ENCODE results near the gene PCDHGA5. TPM values are rescaled to one million over a fixed set of nuclear protein-coding genes. Genes with fewer than 3 reads are reported as not detected.

The PCDHGA5 gene
- polyA plus RNA-seq, 3 donors, result not detected

DNA sequence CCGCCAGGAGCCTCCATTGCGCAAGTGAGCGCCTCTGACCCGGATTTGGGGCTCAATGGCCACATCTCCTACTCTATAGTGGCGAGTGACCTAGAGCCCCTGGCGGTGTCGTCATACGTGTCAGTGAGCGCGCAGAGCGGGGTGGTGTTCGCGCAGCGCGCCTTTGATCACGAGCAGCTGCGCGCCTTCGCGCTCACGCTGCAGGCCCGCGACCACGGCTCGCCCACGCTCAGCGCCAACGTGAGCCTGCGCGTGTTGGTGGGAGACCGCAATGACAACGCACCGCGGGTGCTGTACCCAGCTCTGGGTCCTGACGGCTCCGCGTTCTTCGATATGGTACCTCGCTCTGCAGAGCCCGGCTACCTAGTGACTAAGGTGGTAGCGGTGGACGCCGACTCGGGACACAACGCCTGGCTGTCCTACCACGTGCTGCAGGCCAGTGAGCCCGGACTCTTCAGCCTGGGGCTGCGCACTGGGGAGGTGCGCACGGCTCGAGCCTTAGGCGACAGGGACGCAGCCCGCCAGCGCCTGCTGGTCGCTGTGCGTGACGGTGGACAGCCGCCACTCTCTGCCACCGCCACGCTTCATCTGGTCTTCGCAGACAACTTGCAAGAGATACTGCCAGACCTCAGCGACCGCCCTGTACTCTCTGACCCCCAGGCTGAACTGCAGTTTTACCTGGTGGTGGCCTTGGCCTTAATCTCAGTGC lies 45.8 kb downstream of the PCDHGA5 start:
- Histone ChIP-seq H3K4me3 (replicated peaks in 1 of 3; ENCODE audit: low read depth in 2 of 3, low read length in 3 of 3) (no peak overlapping the region), H3K27me3 (ENCODE audit: control insufficient read depth in 2 of 2, insufficient read depth in 2 of 2, low read length in 2 of 2) (peaks cover 77 to 98% of the 10 kb centered on the region in 2 donors), H3K9me3 (replicated peaks in 1 of 2; ENCODE audit: control insufficient read depth in 1 of 2, insufficient read depth in 1 of 2, low read length in 2 of 2) (peaks cover 32 to 56% of the 10 kb centered on the region in 2 donors), H2AFZ (ENCODE audit: insufficient read depth, low read depth, low read length, poor library complexity, severe bottlenecking) (no peak overlapping the region), H3K36me3 (replicated peaks in 1 of 2; ENCODE audit: control insufficient read depth in 1 of 2, insufficient read depth in 2 of 2, low read length in 2 of 2) (no peaks in the 10 kb centered on the region), H3K9ac (ENCODE audit: insufficient read depth, low read length, poor library complexity, severe bottlenecking) (no peak overlapping the region), H3K4me1 (ENCODE audit: control insufficient read depth in 1 of 2, insufficient read depth in 2 of 2, low read length in 2 of 2) (peaks cover 11 to 17% of the 10 kb centered on the region in 2 donors), H3K4me2 (replicated peaks; ENCODE audit: extremely low read depth, low read length, poor library complexity, severe bottlenecking) (no peak overlapping the region), H3K27ac (ENCODE audit: low read depth in 1 of 2, low read length in 2 of 2) (no peak overlapping the region), H4K20me1 (ENCODE audit: insufficient read depth, low read length) (no peaks in the 10 kb centered on the region), H3K79me2 (ENCODE audit: insufficient read depth, low read length) (no peaks in the 10 kb centered on the region)
- DNase-seq, result no peak
- peaks cover 18% of the 10 kb centered on the region for H3K4me1 Mint-ChIP-seq
- TF ChIP-seq, protein P1, sequence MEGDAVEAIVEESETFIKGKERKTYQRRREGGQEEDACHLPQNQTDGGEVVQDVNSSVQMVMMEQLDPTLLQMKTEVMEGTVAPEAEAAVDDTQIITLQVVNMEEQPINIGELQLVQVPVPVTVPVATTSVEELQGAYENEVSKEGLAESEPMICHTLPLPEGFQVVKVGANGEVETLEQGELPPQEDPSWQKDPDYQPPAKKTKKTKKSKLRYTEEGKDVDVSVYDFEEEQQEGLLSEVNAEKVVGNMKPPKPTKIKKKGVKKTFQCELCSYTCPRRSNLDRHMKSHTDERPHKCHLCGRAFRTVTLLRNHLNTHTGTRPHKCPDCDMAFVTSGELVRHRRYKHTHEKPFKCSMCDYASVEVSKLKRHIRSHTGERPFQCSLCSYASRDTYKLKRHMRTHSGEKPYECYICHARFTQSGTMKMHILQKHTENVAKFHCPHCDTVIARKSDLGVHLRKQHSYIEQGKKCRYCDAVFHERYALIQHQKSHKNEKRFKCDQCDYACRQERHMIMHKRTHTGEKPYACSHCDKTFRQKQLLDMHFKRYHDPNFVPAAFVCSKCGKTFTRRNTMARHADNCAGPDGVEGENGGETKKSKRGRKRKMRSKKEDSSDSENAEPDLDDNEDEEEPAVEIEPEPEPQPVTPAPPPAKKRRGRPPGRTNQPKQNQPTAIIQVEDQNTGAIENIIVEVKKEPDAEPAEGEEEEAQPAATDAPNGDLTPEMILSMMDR (IDR thresholded peaks at IDR 0.05), result no peak
- peaks cover 21 to 68% (median 53%) of the 10 kb centered on the region in 7 donors for H3K9me3 Mint-ChIP-seq
- H3K4me3 Mint-ChIP-seq, result peak overlapping the region in 1 of 2 donors; percentile 92
- peaks cover 76 to 95% (median 91%) of the 10 kb centered on the region in 3 donors for H3K27me3 Mint-ChIP-seq (ENCODE audit: low read depth in 3 of 3)
- WGBS (ENCODE audit: insufficient coverage), result 30% methylated on average over 60 of the region's 64 CpGs
- intact Hi-C loops (cut with micrococcal nuclease), result loop anchor here (5.0 kb wide), 2 partner anchors 113 to 153 kb away; no protein-coding TSS in a partner anchor
- H3K27ac Mint-ChIP-seq, result no peak overlapping the region
- H3K36me3 Mint-ChIP-seq, result peaks cover 15 to 16% of the 10 kb centered on the region in 2 donors

DNA sequence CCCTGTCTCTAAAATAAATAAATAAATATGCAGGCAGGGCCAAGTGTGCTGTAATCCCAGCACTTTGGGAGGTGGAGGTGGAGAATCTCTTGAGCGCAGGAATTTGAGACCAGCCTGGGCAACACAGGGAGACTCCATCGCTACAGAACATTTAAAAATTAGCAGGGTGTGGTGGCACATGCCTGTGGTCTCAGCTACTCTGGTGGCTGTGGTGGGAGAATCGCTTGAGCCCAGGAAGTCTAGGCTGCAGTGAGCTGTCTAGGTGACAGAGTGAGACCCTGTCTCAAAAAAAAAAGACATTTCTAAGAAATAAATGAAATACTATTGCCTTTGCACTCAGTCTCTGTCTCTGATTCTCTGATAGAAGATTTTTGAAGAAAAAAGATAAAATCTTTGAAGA lies 47.6 kb downstream of the PCDHGA5 start:
- H2AFZ ChIP-seq (ENCODE audit: insufficient read depth, low read depth, low read length, poor library complexity, severe bottlenecking), result no peak overlapping the region
- 94% methylated on average over 2 of the region's 3 CpGs for WGBS (ENCODE audit: insufficient coverage)
- peak overlapping the region in 1 of 2 donors; percentile 35 for H3K4me3 Mint-ChIP-seq
- no peak overlapping the region for H3K27ac Mint-ChIP-seq
- H3K79me2 ChIP-seq (ENCODE audit: insufficient read depth, low read length), result no peaks in the 10 kb centered on the region
- H3K4me1 Mint-ChIP-seq, result peaks cover 22% of the 10 kb centered on the region
- DNase-seq, result no peak
- peaks cover 21 to 64% (median 49%) of the 10 kb centered on the region in 7 donors for H3K9me3 Mint-ChIP-seq
- TF ChIP-seq, protein P1 (IDR thresholded peaks at IDR 0.05), result no peak
- no peaks in the 10 kb centered on the region for H3K36me3 ChIP-seq (replicated peaks in 1 of 2; ENCODE audit: control insufficient read depth in 1 of 2, insufficient read depth in 2 of 2, low read length in 2 of 2)
- H4K20me1 ChIP-seq (ENCODE audit: insufficient read depth, low read length), result no peaks in the 10 kb centered on the region
- H3K9me3 ChIP-seq (replicated peaks in 1 of 2; ENCODE audit: control insufficient read depth in 1 of 2, insufficient read depth in 1 of 2, low read length in 2 of 2), result peaks cover 32 to 60% of the 10 kb centered on the region in 2 donors
- intact Hi-C loops (cut with micrococcal nuclease), result loop anchor here (5.0 kb wide), 2 partner anchors 111 to 151 kb away; no protein-coding TSS in a partner anchor
- no peak overlapping the region for H3K27ac ChIP-seq (ENCODE audit: low read depth in 1 of 2, low read length in 2 of 2)
- H3K36me3 Mint-ChIP-seq, result peaks cover 18 to 21% of the 10 kb centered on the region in 2 donors
- peaks cover 82 to 93% (median 87%) of the 10 kb centered on the region in 3 donors for H3K27me3 Mint-ChIP-seq (ENCODE audit: low read depth in 3 of 3)
- H3K27me3 ChIP-seq (ENCODE audit: control insufficient read depth in 2 of 2, insufficient read depth in 2 of 2, low read length in 2 of 2), result peaks cover 83 to 100% of the 10 kb centered on the region in 2 donors
- H3K4me2 ChIP-seq (replicated peaks; ENCODE audit: extremely low read depth, low read length, poor library complexity, severe bottlenecking), result no peak overlapping the region
- peaks cover 11 to 17% of the 10 kb centered on the region in 2 donors for H3K4me1 ChIP-seq (ENCODE audit: control insufficient read depth in 1 of 2, insufficient read depth in 2 of 2, low read length in 2 of 2)
- H3K4me3 ChIP-seq (replicated peaks in 1 of 3; ENCODE audit: low read depth in 2 of 3, low read length in 3 of 3), result no peak overlapping the region
- no peak overlapping the region for H3K9ac ChIP-seq (ENCODE audit: insufficient read depth, low read length, poor library complexity, severe bottlenecking)
